ENCODE data around the gene PROP1. TPM values are rescaled to one million over a fixed set of nuclear protein-coding genes. Genes with fewer than 3 reads are reported as not detected.
"Not testable (repeated sequence)": the region's sequence is repeated elsewhere in the genome, so short reads cannot be mapped to it uniquely, and the experiment has no call there.

Gene PROP1
- total RNA-seq, 2 donors from 2014 or later = not detected

DNA sequence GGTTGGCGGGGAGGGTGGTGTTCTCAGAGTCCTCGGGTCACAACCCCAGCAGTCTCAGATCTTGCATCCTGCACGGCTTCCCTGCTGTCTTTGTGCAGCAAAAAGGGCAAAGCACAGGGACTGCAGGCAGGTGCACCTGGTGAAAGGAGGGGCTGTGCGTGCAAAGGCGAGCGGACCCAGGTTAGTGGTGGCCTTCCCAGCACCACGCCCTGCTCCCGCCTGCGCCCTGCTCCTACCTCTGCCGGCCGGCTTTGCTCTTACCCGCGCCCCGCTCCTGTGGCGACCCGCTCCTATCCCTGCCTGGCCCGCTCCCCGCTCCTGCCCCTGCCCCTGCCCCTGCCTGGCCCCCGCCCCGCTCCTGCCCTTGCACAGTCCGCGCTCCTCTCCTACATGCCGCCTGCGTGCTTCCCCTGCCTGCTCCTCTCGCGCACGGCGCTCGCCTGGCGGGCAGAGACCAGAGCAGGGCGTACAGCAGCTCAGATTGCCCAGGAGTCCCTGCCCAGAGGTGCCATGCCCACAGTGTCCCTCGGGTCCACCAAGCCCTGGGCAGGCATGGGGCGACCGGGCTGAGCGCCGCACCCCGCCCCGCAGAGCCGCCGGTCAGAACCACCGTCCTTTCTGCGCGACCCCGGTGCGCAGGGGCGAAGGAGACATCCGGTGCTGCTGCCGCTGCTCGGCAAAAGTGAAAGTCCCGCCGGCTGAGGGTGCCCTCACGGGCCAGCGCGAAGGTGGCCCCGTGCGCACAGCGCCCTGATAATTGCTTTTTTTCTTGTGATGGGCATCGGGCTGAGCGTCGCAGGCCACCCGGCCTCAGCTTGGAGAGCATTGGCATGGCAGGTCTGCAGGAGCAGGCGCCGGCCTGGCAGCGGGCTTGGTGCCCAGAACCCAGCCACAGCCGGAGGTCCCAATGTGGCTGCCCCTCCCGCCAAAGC, 52.0 kb downstream of the PROP1 start:
- H3K27ac ChIP-seq; H3K27me3 ChIP-seq (replicated peaks; ENCODE audit: insufficient read depth); H3K36me3 ChIP-seq; H3K4me1 ChIP-seq (replicated peaks); DNase-seq (ENCODE audit: low spot score); H3K9me3 ChIP-seq; intact Hi-C loops (cut with DNase I): not testable (repeated sequence)
- H3K4me3 ChIP-seq = peak overlapping the region; percentile 21 to 25
- WGBS = 8% methylated on average over 23 of the region's 66 CpGs

GRCh38 chr5:177942896-177943295, 53.1 kb downstream of the PROP1 start:
- H3K27ac ChIP-seq; H3K9me3 ChIP-seq; H3K27me3 ChIP-seq (replicated peaks; ENCODE audit: insufficient read depth); H3K36me3 ChIP-seq; H3K4me1 ChIP-seq (replicated peaks); intact Hi-C loops (cut with DNase I); H3K4me3 ChIP-seq; DNase-seq (ENCODE audit: low spot score): not testable (repeated sequence)
- WGBS = 43% methylated on average over 2 of the region's 3 CpGs

Other genes with a start within 250 kb of the PROP1 start
- 10 to 100 TPM in 1 of 2 donors, 1 to 10 TPM in 1; 7.5 to 50.2 TPM for gene FAM153A, start 213.3 kb downstream of the PROP1 start, total RNA-seq
- gene N4BP3, start 117.3 kb upstream of the PROP1 start, total RNA-seq = 1 to 10 TPM; 2.3 to 4.7 TPM
- 10 to 100 TPM; 33.7 to 39.1 TPM for gene RMND5B, start 134.8 kb upstream of the PROP1 start, total RNA-seq
- 100 to 1,000 TPM; 270 to 284 TPM for gene NHP2, start 157.6 kb upstream of the PROP1 start, total RNA-seq
- 1 to 10 TPM in 1 of 2 donors, not detected in 1; 2.8 TPM for gene GMCL2, start 191.1 kb upstream of the PROP1 start, total RNA-seq
- gene HNRNPAB, start 208.3 kb upstream of the PROP1 start, total RNA-seq = 100 to 1,000 TPM in 1 of 2 donors, 10 to 100 TPM in 1; 73.1 to 104 TPM
- gene PHYKPL, start 236.6 kb upstream of the PROP1 start, total RNA-seq = 100 to 1,000 TPM in 1 of 2 donors, 10 to 100 TPM in 1; 43.4 to 135 TPM